SW 1271 (cell line): ENCODE results near the gene TRIM27.
A peak's percentile ranks its signal among the peaks of the same experiment; 100 is the strongest.
"Not testable (repeated sequence)": the region's sequence is repeated elsewhere in the genome, so short reads cannot be mapped to it uniquely, and the experiment has no call there.

Experiments
- DNase-seq, 2 experiments: peaks; one replicate each; lab custom pipeline; 2025; lab: John Stamatoyannopoulos, UW

Gene TRIM27

GRCh38 chr6:28864326-28864923 lies 59.4 kb downstream of the TRIM27 start:
- DNase-seq = no peak

- DNase-seq = peak; percentile 52 to 85
Observed at GRCh38 chr6:28863604-28864325, 60.0 kb downstream of the TRIM27 start.

- no peak for DNase-seq
Observed at GRCh38 chr6:28862077-28862476, 61.7 kb downstream of the TRIM27 start.

- no peak for DNase-seq
Observed at GRCh38 chr6:28861339-28861738, 62.4 kb downstream of the TRIM27 start.

GRCh38 chr6:28860581-28860980 lies 63.2 kb downstream of the TRIM27 start:
- no peak for DNase-seq

- DNase-seq = no peak
Observed at GRCh38 chr6:28858963-28859362, 64.8 kb downstream of the TRIM27 start.

- no peak for DNase-seq
Observed at GRCh38 chr6:28856620-28857005, 67.2 kb downstream of the TRIM27 start.

- not testable (repeated sequence) for DNase-seq
Observed at GRCh38 chr6:28854405-28854804, 69.4 kb downstream of the TRIM27 start.
